ENCODE data around the gene MAP4K5.

GRCh38 chr14:50510157-50510556 is 22.2 kb downstream of the MAP4K5 start:
- TF ChIP-seq, protein P1, sequence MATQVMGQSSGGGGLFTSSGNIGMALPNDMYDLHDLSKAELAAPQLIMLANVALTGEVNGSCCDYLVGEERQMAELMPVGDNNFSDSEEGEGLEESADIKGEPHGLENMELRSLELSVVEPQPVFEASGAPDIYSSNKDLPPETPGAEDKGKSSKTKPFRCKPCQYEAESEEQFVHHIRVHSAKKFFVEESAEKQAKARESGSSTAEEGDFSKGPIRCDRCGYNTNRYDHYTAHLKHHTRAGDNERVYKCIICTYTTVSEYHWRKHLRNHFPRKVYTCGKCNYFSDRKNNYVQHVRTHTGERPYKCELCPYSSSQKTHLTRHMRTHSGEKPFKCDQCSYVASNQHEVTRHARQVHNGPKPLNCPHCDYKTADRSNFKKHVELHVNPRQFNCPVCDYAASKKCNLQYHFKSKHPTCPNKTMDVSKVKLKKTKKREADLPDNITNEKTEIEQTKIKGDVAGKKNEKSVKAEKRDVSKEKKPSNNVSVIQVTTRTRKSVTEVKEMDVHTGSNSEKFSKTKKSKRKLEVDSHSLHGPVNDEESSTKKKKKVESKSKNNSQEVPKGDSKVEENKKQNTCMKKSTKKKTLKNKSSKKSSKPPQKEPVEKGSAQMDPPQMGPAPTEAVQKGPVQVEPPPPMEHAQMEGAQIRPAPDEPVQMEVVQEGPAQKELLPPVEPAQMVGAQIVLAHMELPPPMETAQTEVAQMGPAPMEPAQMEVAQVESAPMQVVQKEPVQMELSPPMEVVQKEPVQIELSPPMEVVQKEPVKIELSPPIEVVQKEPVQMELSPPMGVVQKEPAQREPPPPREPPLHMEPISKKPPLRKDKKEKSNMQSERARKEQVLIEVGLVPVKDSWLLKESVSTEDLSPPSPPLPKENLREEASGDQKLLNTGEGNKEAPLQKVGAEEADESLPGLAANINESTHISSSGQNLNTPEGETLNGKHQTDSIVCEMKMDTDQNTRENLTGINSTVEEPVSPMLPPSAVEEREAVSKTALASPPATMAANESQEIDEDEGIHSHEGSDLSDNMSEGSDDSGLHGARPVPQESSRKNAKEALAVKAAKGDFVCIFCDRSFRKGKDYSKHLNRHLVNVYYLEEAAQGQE (IDR thresholded peaks at IDR 0.05) = no peak
- TF ChIP-seq HOXA7 (CRISPR knock-in tag; IDR thresholded peaks at IDR 0.05) (no peak), POLR2A (IDR thresholded peaks at IDR 0.05; ENCODE audit: low read length) (no peak), ZNF302 (CRISPR knock-in tag; IDR thresholded peaks at IDR 0.05) (no peak), RAD21 (conservative IDR thresholded peaks at IDR 0.05 in 1 of 2, IDR thresholded peaks at IDR 0.05 in 1 of 2) (no peak), RFX5 (IDR thresholded peaks at IDR 0.05) (no peak), CTCF (IDR thresholded peaks at IDR 0.05) (no peak), EP300 (IDR thresholded peaks at IDR 0.05) (no peak), RNF2 (IDR thresholded peaks at IDR 0.05; ENCODE audit: borderline replicate concordance, low read depth) (no peak), FOSB (CRISPR knock-in tag; IDR thresholded peaks at IDR 0.05) (no peak)

Measured in A549 (cell line).